ENCODE data around the gene CUL7. TPM values are rescaled to one million over a fixed set of nuclear protein-coding genes. Genes with fewer than 3 reads are reported as not detected.

The CUL7 gene
- total and polyA plus RNA-seq, 8 donors = 22.0 to 54.3 (median 42.7) TPM

DNA sequence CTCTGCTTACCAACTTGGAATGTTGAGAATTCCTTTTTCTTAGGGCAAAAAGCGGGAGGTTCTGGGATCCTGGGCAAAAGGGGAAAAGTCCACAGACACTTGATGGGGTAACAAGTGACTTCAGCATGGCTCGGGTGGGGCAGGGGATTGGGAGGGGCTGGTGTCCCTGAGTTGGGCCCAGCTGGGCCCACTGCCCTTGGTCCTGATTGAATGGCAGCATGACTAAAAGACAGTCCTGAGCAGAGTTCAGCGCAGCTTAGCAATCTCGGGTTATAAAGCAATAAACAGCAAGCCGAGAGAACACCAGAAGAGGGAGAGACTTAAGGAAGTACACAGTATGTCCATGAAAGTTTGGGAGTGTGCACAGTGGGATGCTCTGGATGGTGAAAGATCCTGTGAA lies 63.7 kb downstream of the CUL7 start:
- no peak overlapping the region for H3K27ac ChIP-seq
- DNase-seq (peak in 1 of 4 donors; percentile 24), ATAC-seq (no peak)
- H3K4me3 ChIP-seq = no peak overlapping the region
- intact Hi-C loops (cut with DNase I) = no loop called here
- no peaks in the 10 kb centered on the region for H3K27me3 ChIP-seq
- no peak for TF ChIP-seq CTCF (IDR thresholded peaks at IDR 0.05)
- peaks cover 17 to 33% of the 10 kb centered on the region in 2 donors for H3K4me1 ChIP-seq
- H3K9me3 ChIP-seq = no peaks in the 10 kb centered on the region
- peaks cover 0 to 30% of the 10 kb centered on the region in 2 donors for H3K36me3 ChIP-seq

GRCh38 chr6:42988486-42989020 lies 65.1 kb downstream of the CUL7 start:
- intact Hi-C loops (cut with DNase I) = no loop called here
- H3K27ac ChIP-seq = no peak overlapping the region
- H3K4me1 ChIP-seq = peaks cover 17 to 38% of the 10 kb centered on the region in 2 donors
- DNase-seq = peak in 1 of 4 donors; percentile 13
- no peak overlapping the region for H3K4me3 ChIP-seq
- ATAC-seq = no peak
- no peaks in the 10 kb centered on the region for H3K27me3 ChIP-seq
- no peak for TF ChIP-seq CTCF (IDR thresholded peaks at IDR 0.05)
- H3K36me3 ChIP-seq = peaks cover 0 to 30% of the 10 kb centered on the region in 2 donors
- no peaks in the 10 kb centered on the region for H3K9me3 ChIP-seq

Other genes starting within 250 kb of the CUL7 start
- 10 to 100 TPM; 64.6 to 77.8 TPM for gene RPL7L1, start 174.2 kb downstream of the CUL7 start, total RNA-seq
- 100 to 1,000 TPM in 5 of 6 donors, 10 to 100 TPM in 1; 98.0 to 122 (median 116) TPM for gene RPL7L1, start 174.2 kb downstream of the CUL7 start, polyA plus RNA-seq (ENCODE audit: insufficient read length in 6 of 6)
- gene PTCRA, start 137.8 kb downstream of the CUL7 start, total RNA-seq = 1 to 10 TPM; 2.0 to 2.1 TPM
- gene PTCRA, start 137.8 kb downstream of the CUL7 start, polyA plus RNA-seq (ENCODE audit: insufficient read length in 6 of 6) = under 1 TPM in 5 of 6 donors, not detected in 1; 0.38 to 0.79 (median 0.58) TPM
- 10 to 100 TPM; 71.4 to 74.1 TPM for gene CNPY3, start 124.4 kb downstream of the CUL7 start, total RNA-seq
- gene CNPY3, start 124.4 kb downstream of the CUL7 start, polyA plus RNA-seq (ENCODE audit: insufficient read length in 6 of 6) = 10 to 100 TPM; 59.2 to 72.1 (median 63.2) TPM
- 1 to 10 TPM in 1 of 2 donors, under 1 TPM in 1; 0.86 to 1.0 TPM for gene GNMT, start 93.1 kb downstream of the CUL7 start, total RNA-seq
- 1 to 10 TPM in 2 of 6 donors, under 1 TPM in 4; 0.79 to 2.3 (median 0.96) TPM for gene GNMT, start 93.1 kb downstream of the CUL7 start, polyA plus RNA-seq (ENCODE audit: insufficient read length in 6 of 6)
- gene PEX6, start 74.7 kb downstream of the CUL7 start, total RNA-seq = 10 to 100 TPM; 23.2 to 25.2 TPM
- gene PEX6, start 74.7 kb downstream of the CUL7 start, polyA plus RNA-seq (ENCODE audit: insufficient read length in 6 of 6) = 10 to 100 TPM; 15.2 to 27.1 (median 18.1) TPM
- gene PPP2R5D, start 69.3 kb downstream of the CUL7 start, total RNA-seq = 10 to 100 TPM; 30.0 to 35.0 TPM
- 10 to 100 TPM; 56.8 to 76.3 (median 63.3) TPM for gene PPP2R5D, start 69.3 kb downstream of the CUL7 start, polyA plus RNA-seq (ENCODE audit: insufficient read length in 6 of 6)
- gene MEA1, start 39.9 kb downstream of the CUL7 start, total RNA-seq = 10 to 100 TPM; 42.7 to 52.1 TPM
- gene MEA1, start 39.9 kb downstream of the CUL7 start, polyA plus RNA-seq (ENCODE audit: insufficient read length in 6 of 6) = 10 to 100 TPM; 73.4 to 82.6 (median 77.5) TPM
- 10 to 100 TPM; 50.5 to 65.4 TPM for gene KLHDC3, start 39.6 kb downstream of the CUL7 start, total RNA-seq
- gene KLHDC3, start 39.6 kb downstream of the CUL7 start, polyA plus RNA-seq (ENCODE audit: insufficient read length in 6 of 6) = 100 to 1,000 TPM in 3 of 6 donors, 10 to 100 TPM in 3; 95.3 to 110 (median 103) TPM
- gene RRP36, start 32.2 kb downstream of the CUL7 start, total RNA-seq = 10 to 100 TPM; 43.3 to 53.5 TPM
- gene RRP36, start 32.2 kb downstream of the CUL7 start, polyA plus RNA-seq (ENCODE audit: insufficient read length in 6 of 6) = 10 to 100 TPM; 48.0 to 55.2 (median 50.2) TPM
- gene MRPL2, start 5.6 kb upstream of the CUL7 start, total RNA-seq = 10 to 100 TPM; 35.2 to 43.4 TPM
- 10 to 100 TPM; 36.2 to 48.0 (median 40.5) TPM for gene MRPL2, start 5.6 kb upstream of the CUL7 start, polyA plus RNA-seq (ENCODE audit: insufficient read length in 6 of 6)
- 10 to 100 TPM; 20.2 to 38.8 TPM for gene KLC4, start 5.8 kb upstream of the CUL7 start, total RNA-seq
- gene KLC4, start 5.8 kb upstream of the CUL7 start, polyA plus RNA-seq (ENCODE audit: insufficient read length in 6 of 6) = 10 to 100 TPM; 44.5 to 55.6 (median 53.3) TPM
- gene PTK7, start 22.5 kb upstream of the CUL7 start, total RNA-seq = 100 to 1,000 TPM in 1 of 2 donors, 10 to 100 TPM in 1; 89.2 to 179 TPM
- gene PTK7, start 22.5 kb upstream of the CUL7 start, polyA plus RNA-seq (ENCODE audit: insufficient read length in 6 of 6) = 100 to 1,000 TPM; 274 to 312 (median 289) TPM
- 10 to 100 TPM; 31.8 to 36.3 TPM for gene SRF, start 117.4 kb upstream of the CUL7 start, total RNA-seq
- gene SRF, start 117.4 kb upstream of the CUL7 start, polyA plus RNA-seq (ENCODE audit: insufficient read length in 6 of 6) = 10 to 100 TPM; 20.2 to 33.5 (median 30.1) TPM
- gene CUL9, start 128.3 kb upstream of the CUL7 start, total RNA-seq = 10 to 100 TPM; 36.1 to 37.3 TPM
- gene CUL9, start 128.3 kb upstream of the CUL7 start, polyA plus RNA-seq (ENCODE audit: insufficient read length in 6 of 6) = 10 to 100 TPM; 35.9 to 55.1 (median 42.3) TPM
- 10 to 100 TPM; 47.3 to 49.6 TPM for gene DNPH1, start 175.6 kb upstream of the CUL7 start, total RNA-seq
- 10 to 100 TPM; 26.4 to 43.4 (median 31.9) TPM for gene DNPH1, start 175.6 kb upstream of the CUL7 start, polyA plus RNA-seq (ENCODE audit: insufficient read length in 6 of 6)
- gene TTBK1, start 189.6 kb upstream of the CUL7 start, total RNA-seq = under 1 TPM; 0.08 to 0.26 TPM
- gene TTBK1, start 189.6 kb upstream of the CUL7 start, polyA plus RNA-seq (ENCODE audit: insufficient read length in 6 of 6) = under 1 TPM; 0.42 to 0.94 (median 0.77) TPM
- gene SLC22A7, start 244.4 kb upstream of the CUL7 start, total RNA-seq = not detected
- under 1 TPM in 5 of 6 donors, not detected in 1; 0.07 to 0.28 (median 0.20) TPM for gene SLC22A7, start 244.4 kb upstream of the CUL7 start, polyA plus RNA-seq (ENCODE audit: insufficient read length in 6 of 6)